ENCODE data around the gene ANP32E. TPM values are rescaled to one million over a fixed set of nuclear protein-coding genes. Genes with fewer than 3 reads are reported as not detected.

Gene ANP32E
- total and polyA plus RNA-seq, 2 of the 8 experiments (the other 6 are each of a cell fraction or from before 2014, with no cell fraction given), result 20.7 to 123 TPM

GRCh38 chr1:150282558-150282958, 46.6 kb upstream of the ANP32E start:
- H2BK15ac ChIP-seq (ENCODE audit: low read length), result peak overlapping the region; percentile 65; the same call in 1 of the 2 replicates
- H3K14ac ChIP-seq (ENCODE audit: insufficient read length), result no peak overlapping the region
- no peak overlapping the region for H2BK120ac ChIP-seq (replicated peaks; ENCODE audit: low read depth, low read length)
- WGBS, 2 experiments (ENCODE audit: extremely low coverage in 1 of 2, insufficient coverage in 1 of 2, insufficient read length in 1 of 2, insufficient replicate concordance in 2 of 2, low coverage in 1 of 2, low lambda C conversion rate in 2 of 2, missing lambda C conversion rate in 1 of 2), result 1% methylated on average over 18 of the region's 21 CpGs; no CpG with 5 or more reads in 1 of the 2 experiments
- peaks cover 6 to 19% (median 9%) of the 10 kb centered on the region in 4 experiments; a peak in 7 of 8 replicates for H3K36me3 ChIP-seq (ENCODE audit: control insufficient read depth in 2 of 4, insufficient read depth in 4 of 4, low read length in 3 of 4)
- H3K79me2 ChIP-seq (ENCODE audit: control insufficient read depth in 1 of 2, insufficient read depth in 2 of 2, low read length in 2 of 2), result no peaks in the 10 kb centered on the region
- no peak for FAIRE-seq
- H2BK20ac ChIP-seq (ENCODE audit: low read length), result no peak overlapping the region
- H4K20me1 ChIP-seq (replicated peaks in 1 of 2; ENCODE audit: control insufficient read depth in 1 of 2, insufficient read depth in 2 of 2, low read length in 2 of 2), result peaks cover 1 to 2% of the 10 kb centered on the region in 2 experiments
- H3K18ac ChIP-seq (ENCODE audit: extremely low read depth, low read length), result peak overlapping the region; percentile 33
- CTCF ChIA-PET (ENCODE audit: partially characterized antibody), result interaction anchor here (0.7 to 16.5 kb wide), 4 partner anchors 12 to 43 kb away, joined by 3 to 326 read pairs (median 24); partner anchors contain the start of genes APH1A, C1orf54 and CA14
- peaks cover 0 to 4% (median 2%) of the 10 kb centered on the region in 4 experiments; a peak in 2 of 7 replicates for H3K4me1 ChIP-seq (replicated peaks in 1 of 4; ENCODE audit: control insufficient read depth in 3 of 4, insufficient read depth in 4 of 4, low read length in 3 of 4)
- H3K9me3 ChIP-seq (ENCODE audit: insufficient read depth in 2 of 2, low read depth in 1 of 2, low read length in 1 of 2), result no peaks in the 10 kb centered on the region
- H3K4me2 ChIP-seq (ENCODE audit: insufficient read depth in 1 of 2, low read depth in 2 of 2, low read length in 2 of 2), result peak overlapping the region; percentile 83 to 84
- peak overlapping the region; percentile 10 for H2BK12ac ChIP-seq (ENCODE audit: low read depth, low read length)
- H4K5ac ChIP-seq (ENCODE audit: insufficient read length, low read depth, low read length), result no peak overlapping the region
- peak overlapping the region; percentile 83 for H2BK5ac ChIP-seq (ENCODE audit: low read depth, low read length)
- H3K56ac ChIP-seq (replicated peaks; ENCODE audit: insufficient read length, low read depth, low read length), result no peak overlapping the region
- POLR2A ChIA-PET (ENCODE audit: partially characterized antibody), result interaction anchor here (0.5 to 25.2 kb wide), 11 partner anchors 9 to 395 kb away, joined by 3 to 535 read pairs (median 8); partner anchors contain the start of genes APH1A, C1orf54, CA14 and RPRD2
- no peak overlapping the region for H4K91ac ChIP-seq (replicated peaks; ENCODE audit: insufficient read length, low read length)
- no peak overlapping the region for H2AK5ac ChIP-seq (ENCODE audit: low read depth, low read length)
- peak overlapping the region; percentile 56 to 83 (median 70) for H3K4me3 ChIP-seq (ENCODE audit: extremely low read depth in 1 of 4, insufficient read depth in 2 of 4, low read depth in 3 of 4, low read length in 4 of 4)
- H3K4ac ChIP-seq (replicated peaks; ENCODE audit: insufficient read length, low read depth, low read length), result no peak overlapping the region
- no peak overlapping the region for H2AFZ ChIP-seq (ENCODE audit: low read length)
- peaks cover 0 to 7% (median 7%) of the 10 kb centered on the region in 4 experiments; a peak in 4 of 7 replicates for H3K27me3 ChIP-seq (replicated peaks in 1 of 4; ENCODE audit: control insufficient read depth in 3 of 4, extremely low read depth in 1 of 4, insufficient read depth in 3 of 4, low read length in 3 of 4)
- no peaks in the 10 kb centered on the region for H3K79me1 ChIP-seq (ENCODE audit: low read depth, low read length)
- H3K27ac ChIP-seq (ENCODE audit: low read depth, low read length), result peak overlapping the region; percentile 54; the same call in 1 of the 2 replicates
- DNase-seq (ENCODE audit: low read depth in 1 of 2, low spot score in 2 of 2), result no peak
- H4K8ac ChIP-seq (ENCODE audit: extremely low read depth, insufficient read depth, low read length), result peak overlapping the region; percentile 81; the same call in 1 of the 2 replicates
- H3K23me2 ChIP-seq (ENCODE audit: low read depth, low read length), result peaks cover 8% of the 10 kb centered on the region; the same call in 1 of the 2 replicates
- H3K23ac ChIP-seq (ENCODE audit: insufficient read length), result no peak overlapping the region
- peak overlapping the region in 3 of 4 experiments; percentile 63 to 75 (median 74); a peak in 6 of 7 replicates for H3K9ac ChIP-seq (replicated peaks in 1 of 4; ENCODE audit: extremely low read depth in 1 of 4, low read depth in 3 of 4, low read length in 3 of 4)
- TF ChIP-seq CBX8 (IDR thresholded peaks at IDR 0.05; ENCODE audit: borderline replicate concordance, low read depth, low read length) (no peak), JUN (IDR thresholded peaks at IDR 0.05; ENCODE audit: low read depth, low read length) (no peak), PHF8 (conservative IDR thresholded peaks at IDR 0.05; ENCODE audit: low read depth, low read length) (peak; percentile 51), ATF2 (IDR thresholded peaks at IDR 0.05; ENCODE audit: low read length) (no peak), ATF3 (IDR thresholded peaks at IDR 0.05; ENCODE audit: insufficient read depth, low read depth, low read length) (no peak; the same call in 1 of the 2 replicates), TCF12 (IDR thresholded peaks at IDR 0.05; ENCODE audit: low read depth, low read length) (no peak), CREB1 (IDR thresholded peaks at IDR 0.05) (no peak), GTF2F1 (IDR thresholded peaks at IDR 0.05; ENCODE audit: borderline replicate concordance, low read depth, low read length) (no peak; the same call in 1 of the 2 replicates), CHD2 (IDR thresholded peaks at IDR 0.05; ENCODE audit: low read length) (no peak), HDAC2 (IDR thresholded peaks at IDR 0.05; ENCODE audit: borderline replicate concordance in 1 of 2, low read depth in 2 of 2, low read length in 2 of 2) (peak in 1 of 2 experiments; percentile 89; a peak in 1 of 4 replicates)

All from H1 (cell line).